Left lobe of liver (tissue), 2 donors: ENCODE results near the gene NRDC. TPM values are rescaled to one million over a fixed set of nuclear protein-coding genes. Genes with fewer than 3 reads are reported as not detected.
A peak's percentile ranks its signal among the peaks of the same experiment; 100 is the strongest.
"Not testable (repeated sequence)": the region's sequence is repeated elsewhere in the genome, so short reads cannot be mapped to it uniquely, and the experiment has no call there.

Source experiments
- ATAC-seq: fragments of 200-7000 bp; cut with Tn5 transposase; one replicate; pipeline ENCODE4 v1.9.1; 2020; ENCODE audit warnings: mild to moderate bottlenecking, moderate library complexity
- DNase-seq: peaks from one replicate; pipeline ENCODE4 v3.0.0-alpha.2; 2020; ENCODE audit warnings: low spot score
- total RNA-seq: library from RNA; stranded (reverse); gene quantifications from one replicate; pipeline ENCODE4 v1.2.1, GENCODE V29; 2021
- donor health status: DM: no; HTN: no; CAD: no; lungs with moderate emphysema.
- donor health status: DM: no; HTN: yes; CAD: no.

Gene NRDC
- total RNA-seq, 1 donor from 2014 or later = 86.1 TPM

GRCh38 chr1:51850420-51851223, 27.9 kb downstream of the NRDC start:
- ATAC-seq = no peak
- no peak for DNase-seq

GRCh38 chr1:51847294-51847920, 31.1 kb downstream of the NRDC start:
- no peak for DNase-seq
- ATAC-seq = no peak

- ATAC-seq = no peak
Observed at GRCh38 chr1:51843948-51844347, 34.6 kb downstream of the NRDC start.

GRCh38 chr1:51842261-51842660, 36.3 kb downstream of the NRDC start:
- ATAC-seq = peak; percentile 36

More at GRCh38 chr1:51843948-51844347, 34.6 kb downstream of the NRDC start:
- no peak for DNase-seq

DNA sequence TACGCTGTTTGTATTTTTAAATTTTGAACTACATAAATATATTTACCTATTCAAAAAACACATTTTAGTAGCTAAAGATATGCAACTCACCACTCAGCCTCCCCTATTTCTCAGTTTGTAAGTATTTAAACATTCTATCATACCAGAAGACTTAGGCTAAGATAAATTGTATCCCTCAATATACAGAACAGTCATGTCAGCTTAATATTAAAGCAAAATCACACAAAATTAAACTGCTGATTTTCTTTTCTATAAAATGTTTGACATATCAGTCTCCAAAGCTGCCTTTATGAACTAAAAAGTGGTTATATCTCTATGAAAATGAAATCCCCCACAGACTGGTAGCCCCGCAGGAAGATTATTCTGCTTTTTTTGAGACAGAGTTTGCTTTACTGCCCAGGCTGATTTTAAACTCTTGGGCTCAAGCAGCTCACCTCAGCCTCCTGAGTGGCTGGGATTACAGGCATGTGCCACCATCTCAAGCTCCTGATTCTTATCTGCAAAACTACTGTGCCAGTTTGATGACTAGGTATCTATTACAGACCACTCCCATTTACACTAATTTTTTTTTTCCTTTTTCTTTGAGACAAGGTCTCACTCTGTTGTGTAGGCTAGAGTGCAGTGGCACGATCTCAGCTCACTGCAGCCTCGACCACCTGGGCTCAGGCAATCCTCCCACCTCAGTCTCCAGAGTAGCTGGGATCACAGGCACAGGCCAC, 37.6 kb downstream of the NRDC start:
- no peak for ATAC-seq
- no peak for DNase-seq

More at GRCh38 chr1:51842261-51842660, 36.3 kb downstream of the NRDC start:
- DNase-seq = no peak

- ATAC-seq = no peak
- DNase-seq = no peak
Observed at GRCh38 chr1:51840182-51840581, 38.3 kb downstream of the NRDC start.

- no peak for ATAC-seq
- no peak for DNase-seq
Observed at GRCh38 chr1:51839094-51839493, 39.4 kb downstream of the NRDC start.

DNA sequence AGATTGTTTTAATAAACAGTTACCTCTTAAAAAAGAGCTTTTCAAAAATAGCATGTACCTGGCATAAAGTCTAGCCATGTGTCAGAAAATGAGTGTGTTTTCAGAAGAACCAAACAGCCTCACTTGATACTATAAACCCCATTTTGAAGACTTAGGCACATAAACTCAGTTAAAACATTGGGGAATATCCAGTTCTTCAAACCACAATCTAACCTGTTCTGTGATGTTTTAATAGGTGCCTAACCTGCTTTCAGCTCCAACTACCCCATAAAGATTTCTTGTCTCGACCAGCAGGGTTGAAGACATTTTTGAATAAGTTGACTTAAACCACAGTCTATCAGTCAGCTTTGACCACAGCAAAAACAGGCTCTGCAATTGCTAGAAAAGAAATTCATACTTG, 41.3 kb downstream of the NRDC start:
- DNase-seq = no peak
- no peak for ATAC-seq

GRCh38 chr1:51833700-51834099, 44.8 kb downstream of the NRDC start:
- no peak for ATAC-seq
- no peak for DNase-seq

DNA sequence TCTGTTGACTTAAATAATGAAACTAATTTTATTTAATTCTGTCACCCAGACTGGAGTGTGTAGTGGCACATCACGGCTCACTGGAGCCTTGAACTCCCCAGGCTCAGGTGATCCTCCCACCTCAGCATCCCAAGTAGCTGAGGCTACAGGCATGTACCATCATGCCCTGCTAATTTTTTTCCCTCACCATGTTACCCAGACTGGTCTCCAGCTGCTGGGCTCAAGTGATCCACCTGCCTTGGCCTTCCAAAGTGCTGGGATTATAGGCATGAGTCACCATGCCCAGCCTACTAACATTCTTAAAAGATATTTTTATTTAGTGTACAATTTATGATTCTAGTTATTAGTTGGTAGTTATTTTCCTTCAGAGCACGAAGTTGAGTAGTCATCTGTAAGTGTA, 49.5 kb downstream of the NRDC start:
- ATAC-seq (no peak), DNase-seq (no peak)

DNA sequence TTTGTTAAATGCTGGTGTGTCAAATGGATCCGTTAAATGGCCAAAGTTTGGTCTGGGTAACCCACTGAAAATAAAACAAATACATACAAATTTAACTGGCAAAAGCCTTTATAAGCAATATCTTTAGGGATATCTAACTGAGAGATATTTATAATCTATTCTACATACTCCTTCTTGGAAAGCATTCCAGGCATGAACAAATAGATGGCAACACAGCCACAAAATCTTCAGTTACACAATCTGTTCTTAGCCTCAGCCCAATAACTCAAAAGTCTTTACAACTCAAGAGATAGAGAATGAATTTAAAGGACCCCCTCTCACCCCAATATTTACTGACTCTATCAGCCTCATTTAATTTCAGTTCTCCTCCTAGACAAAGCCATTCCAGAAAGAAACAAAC, 58.7 kb downstream of the NRDC start:
- DNase-seq (no peak), ATAC-seq (no peak)

- not testable (repeated sequence) for DNase-seq, ATAC-seq
Observed at GRCh38 chr1:51819021-51819420, 59.5 kb downstream of the NRDC start.

GRCh38 chr1:51818487-51818886, 60.0 kb downstream of the NRDC start:
- DNase-seq (no peak), ATAC-seq (peak; percentile 72)

- ATAC-seq = no peak
Observed at GRCh38 chr1:51814513-51814912, 64.0 kb downstream of the NRDC start.

DNA sequence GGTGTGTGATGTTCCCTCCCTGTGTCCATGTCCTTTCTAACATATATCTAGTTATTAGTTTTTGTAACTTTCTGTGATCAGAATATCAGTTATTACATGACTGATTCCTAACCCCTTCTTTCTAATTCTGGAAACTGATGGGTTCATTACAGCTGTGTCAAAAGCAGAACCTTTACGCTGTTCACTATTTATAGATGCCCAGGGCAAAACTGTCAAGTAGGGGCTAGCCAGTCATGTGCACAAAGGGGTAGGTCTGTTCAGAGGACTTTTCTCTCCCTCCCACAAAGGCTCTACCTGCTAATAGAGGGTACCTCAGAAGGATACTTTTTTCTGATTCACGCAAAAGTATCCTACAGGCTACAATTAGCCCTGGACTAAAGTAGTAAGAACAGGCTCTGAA, 79.2 kb downstream of the NRDC start:
- ATAC-seq (no peak), DNase-seq (no peak)

More at GRCh38 chr1:51814513-51814912, 64.0 kb downstream of the NRDC start:
- no peak for DNase-seq

GRCh38 chr1:51794868-51795267, 83.7 kb downstream of the NRDC start:
- ATAC-seq = peak; percentile 72
- no peak for DNase-seq

GRCh38 chr1:51794260-51794659, 84.3 kb downstream of the NRDC start:
- ATAC-seq (peak; percentile 80), DNase-seq (peak; percentile 86)

- no peak for DNase-seq
- ATAC-seq = no peak
Observed at GRCh38 chr1:51792864-51793263, 85.7 kb downstream of the NRDC start.

- DNase-seq = no peak
- no peak for ATAC-seq
Observed at GRCh38 chr1:51791888-51792287, 86.6 kb downstream of the NRDC start.

GRCh38 chr1:51790385-51790784, 88.1 kb downstream of the NRDC start:
- DNase-seq (no peak), ATAC-seq (no peak)

- ATAC-seq (no peak), DNase-seq (no peak)
Observed at GRCh38 chr1:51789342-51789741, 89.2 kb downstream of the NRDC start.

- ATAC-seq (no peak), DNase-seq (no peak)
Observed at GRCh38 chr1:51788938-51789337, 89.6 kb downstream of the NRDC start.
